ENCODE results near the gene ABLIM1.

- TF ChIP-seq ETV6 (CRISPR knock-in tag; IDR thresholded peaks at IDR 0.05), result no peak
- TF ChIP-seq, protein P1, sequence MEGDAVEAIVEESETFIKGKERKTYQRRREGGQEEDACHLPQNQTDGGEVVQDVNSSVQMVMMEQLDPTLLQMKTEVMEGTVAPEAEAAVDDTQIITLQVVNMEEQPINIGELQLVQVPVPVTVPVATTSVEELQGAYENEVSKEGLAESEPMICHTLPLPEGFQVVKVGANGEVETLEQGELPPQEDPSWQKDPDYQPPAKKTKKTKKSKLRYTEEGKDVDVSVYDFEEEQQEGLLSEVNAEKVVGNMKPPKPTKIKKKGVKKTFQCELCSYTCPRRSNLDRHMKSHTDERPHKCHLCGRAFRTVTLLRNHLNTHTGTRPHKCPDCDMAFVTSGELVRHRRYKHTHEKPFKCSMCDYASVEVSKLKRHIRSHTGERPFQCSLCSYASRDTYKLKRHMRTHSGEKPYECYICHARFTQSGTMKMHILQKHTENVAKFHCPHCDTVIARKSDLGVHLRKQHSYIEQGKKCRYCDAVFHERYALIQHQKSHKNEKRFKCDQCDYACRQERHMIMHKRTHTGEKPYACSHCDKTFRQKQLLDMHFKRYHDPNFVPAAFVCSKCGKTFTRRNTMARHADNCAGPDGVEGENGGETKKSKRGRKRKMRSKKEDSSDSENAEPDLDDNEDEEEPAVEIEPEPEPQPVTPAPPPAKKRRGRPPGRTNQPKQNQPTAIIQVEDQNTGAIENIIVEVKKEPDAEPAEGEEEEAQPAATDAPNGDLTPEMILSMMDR (IDR thresholded peaks at IDR 0.05), result no peak
- no peak for TF ChIP-seq FOXJ3 (CRISPR knock-in tag; IDR thresholded peaks at IDR 0.05; ENCODE audit: borderline replicate concordance)
- TF ChIP-seq, protein P2, sequence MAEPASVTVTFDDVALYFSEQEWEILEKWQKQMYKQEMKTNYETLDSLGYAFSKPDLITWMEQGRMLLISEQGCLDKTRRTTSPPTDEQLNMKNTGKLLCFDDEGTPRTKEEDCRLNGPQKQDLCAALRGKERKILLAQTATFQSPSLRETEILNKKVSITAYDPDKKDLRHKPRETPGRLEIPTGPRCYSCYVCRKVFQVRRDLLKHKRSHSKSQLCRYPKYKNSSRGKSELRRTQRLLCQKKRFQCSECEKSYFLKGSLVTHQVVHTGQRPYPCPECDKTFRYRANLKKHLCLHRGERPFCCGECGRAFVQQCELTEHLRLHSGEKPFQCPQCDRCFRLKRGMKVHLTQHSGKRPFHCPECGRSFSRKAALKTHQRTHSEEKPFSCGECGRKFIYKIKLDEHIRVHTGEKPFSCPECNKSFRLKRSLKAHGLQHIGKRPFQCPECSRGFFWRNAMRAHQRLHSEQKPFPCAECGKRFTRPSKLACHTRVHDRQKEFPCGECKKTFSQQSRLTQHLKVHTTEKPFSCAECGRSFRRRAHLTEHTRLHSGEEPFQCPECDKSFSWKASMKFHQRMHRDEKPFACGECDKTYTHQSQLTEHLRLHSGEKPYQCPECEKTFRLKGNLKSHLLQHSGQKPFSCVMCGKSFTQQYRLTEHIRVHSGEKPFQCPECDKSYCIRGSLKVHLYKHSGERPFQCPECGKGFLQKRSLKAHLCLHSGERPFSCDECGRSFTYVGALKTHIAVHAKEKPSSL (CRISPR knock-in tag; conservative IDR thresholded peaks at IDR 0.05), result no peak
- no peak for TF ChIP-seq FOXK1 (CRISPR knock-in tag; IDR thresholded peaks at IDR 0.05)
- TF ChIP-seq TEAD1 (CRISPR knock-in tag; IDR thresholded peaks at IDR 0.05), result no peak
- no peak for TF ChIP-seq MXD4 (CRISPR knock-in tag; IDR thresholded peaks at IDR 0.05; ENCODE audit: borderline replicate concordance)
- TF ChIP-seq, protein P3, sequence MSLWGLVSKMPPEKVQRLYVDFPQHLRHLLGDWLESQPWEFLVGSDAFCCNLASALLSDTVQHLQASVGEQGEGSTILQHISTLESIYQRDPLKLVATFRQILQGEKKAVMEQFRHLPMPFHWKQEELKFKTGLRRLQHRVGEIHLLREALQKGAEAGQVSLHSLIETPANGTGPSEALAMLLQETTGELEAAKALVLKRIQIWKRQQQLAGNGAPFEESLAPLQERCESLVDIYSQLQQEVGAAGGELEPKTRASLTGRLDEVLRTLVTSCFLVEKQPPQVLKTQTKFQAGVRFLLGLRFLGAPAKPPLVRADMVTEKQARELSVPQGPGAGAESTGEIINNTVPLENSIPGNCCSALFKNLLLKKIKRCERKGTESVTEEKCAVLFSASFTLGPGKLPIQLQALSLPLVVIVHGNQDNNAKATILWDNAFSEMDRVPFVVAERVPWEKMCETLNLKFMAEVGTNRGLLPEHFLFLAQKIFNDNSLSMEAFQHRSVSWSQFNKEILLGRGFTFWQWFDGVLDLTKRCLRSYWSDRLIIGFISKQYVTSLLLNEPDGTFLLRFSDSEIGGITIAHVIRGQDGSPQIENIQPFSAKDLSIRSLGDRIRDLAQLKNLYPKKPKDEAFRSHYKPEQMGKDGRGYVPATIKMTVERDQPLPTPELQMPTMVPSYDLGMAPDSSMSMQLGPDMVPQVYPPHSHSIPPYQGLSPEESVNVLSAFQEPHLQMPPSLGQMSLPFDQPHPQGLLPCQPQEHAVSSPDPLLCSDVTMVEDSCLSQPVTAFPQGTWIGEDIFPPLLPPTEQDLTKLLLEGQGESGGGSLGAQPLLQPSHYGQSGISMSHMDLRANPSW (CRISPR knock-in tag; conservative IDR thresholded peaks at IDR 0.05; ENCODE audit: low read depth), result no peak
- no peak for TF ChIP-seq ZNF232 (CRISPR knock-in tag; IDR thresholded peaks at IDR 0.05)
- TF ChIP-seq CREB1 (CRISPR knock-in tag; IDR thresholded peaks at IDR 0.05), result no peak
- no peak for TF ChIP-seq RELA (CRISPR knock-in tag; IDR thresholded peaks at IDR 0.05; ENCODE audit: borderline replicate concordance)
These were observed 138.8 kb downstream of the ABLIM1 start for GRCh38 chr10:114519306-114519669.
